HG03103 (cell line): ENCODE data around the gene NDUFS1.

Experiments
- ATAC-seq: cut with Tn5 transposase; IDR thresholded peaks from one replicate; pipeline ENCODE4 v1.9.1; 2021; ENCODE audit warnings: low read depth; ENCODE audit not compliant: unreplicated experiment

Gene NDUFS1

GRCh38 chr2:206069417-206069816 is 89.8 kb downstream of the NDUFS1 start:
- ATAC-seq: no peak

GRCh38 chr2:206068207-206068606 is 91.0 kb downstream of the NDUFS1 start:
- no peak for ATAC-seq
